HCT116 (cell line): Measurements from ENCODE around the gene UNC45A. TPM values are rescaled to one million over a fixed set of nuclear protein-coding genes. Genes with fewer than 3 reads are reported as not detected.

Source experiments
- ATAC-seq: fragments of 200-7000 bp; cut with Tn5 transposase; 2 replicates; pipeline ENCODE4 v1.9.1; 2020; ENCODE audit warnings: mild to moderate bottlenecking, moderate library complexity
- BruUV-seq: library from RNA; stranded (reverse); fragments of 400-500 nt; replicated peaks from 2 replicates; lab custom pipeline; 2021; lab: Mats Ljungman, UMichigan
- CTCF ChIA-PET: fragments of 300-600 bp; sonication (Branson Sonifier 250); formaldehyde crosslinking; loops from one replicate; lab custom pipeline; 2021; ENCODE audit warnings: antibody characterized with exemption; lab: Charles Lee
- POLR2A ChIA-PET: fragments of 300-600, 350-600 bp; sonication (Branson Sonifier 250); formaldehyde crosslinking; loops from one replicate; lab custom pipeline; 2021; ENCODE audit warnings: antibody characterized with exemption; lab: Charles Lee
- RAD21 ChIA-PET, 2 experiments: fragments of 300-600 bp; sonication (Branson Sonifier 250); formaldehyde crosslinking; loops; one replicate each; lab custom pipeline; 2023; ENCODE audit warnings: low total read pairs in 2 of 2; ENCODE audit not compliant: uncharacterized antibody in 2 of 2, unreplicated experiment in 2 of 2, low non-redundant PET in 1 of 2; lab: Charles Lee
- DNase-seq: peaks from one replicate; pipeline ENCODE4 v3.0.0-alpha.2; 2010; ENCODE audit warnings: low read depth, low spot score
- H2AFZ ChIP-seq: fragments of 200-600 bp; shearing (Covaris generic), sonication (generic); 2 replicates; pipeline ENCODE4 v1.6.1; 2017; ENCODE audit warnings: low read depth, mixed run types, mixed read lengths, antibody characterized with exemption, low read length; ENCODE audit not compliant: poor library complexity, severe bottlenecking
- H3K27ac ChIP-seq: 2 replicates; pipeline ENCODE4 v1.5.1; 2012; ENCODE audit warnings: low read depth, low read length
- H3K27me3 ChIP-seq: fragments of 200-600 bp; sonication (generic); 2 replicates; pipeline ENCODE4 v1.6.1; 2016; ENCODE audit warnings: mixed run types, low read length, mixed read lengths; ENCODE audit not compliant: insufficient read depth
- H3K36me3 ChIP-seq, 2 experiments: fragments of 200-500 bp in 1 of 2; fragments of 200-600 bp in 1 of 2; sonication (Bioruptor generic) in 1 of 2; sonication (generic) in 1 of 2; 2 replicates each; pipeline versions ENCODE4 v1.5.1 to v1.6.1; 2014 to 2016; ENCODE audit warnings: low read length in 2 of 2, inconsistent platforms in 1 of 2, mixed read lengths in 1 of 2, mixed run types in 1 of 2; ENCODE audit not compliant: insufficient read depth in 2 of 2, control insufficient read depth in 1 of 2
- H3K4me1 ChIP-seq, 2 experiments: fragments of 200-600 bp in 1 of 2; sonication (generic) in 1 of 2; 2 replicates each; pipeline versions ENCODE4 v1.5.1 to v1.6.1; 2012 to 2017; ENCODE audit warnings: low read length in 2 of 2, inconsistent platforms in 1 of 2, mild to moderate bottlenecking in 1 of 2, mixed read lengths in 1 of 2, mixed run types in 1 of 2, moderate library complexity in 1 of 2; ENCODE audit not compliant: insufficient read depth in 2 of 2, control insufficient read depth in 1 of 2
- H3K4me2 ChIP-seq: fragments of 200-600 bp; sonication (generic); 2 replicates; pipeline ENCODE4 v1.6.1; 2017; ENCODE audit warnings: mixed run types, low read length, mixed read lengths
- H3K4me3 ChIP-seq, 2 experiments: fragments of 200-600 bp in 1 of 2; sonication (generic) in 1 of 2; replicated peaks in 1 of 2; 2 replicates each; pipeline ENCODE4 v1.5.1; 2011 to 2016; ENCODE audit warnings: low read length in 2 of 2, control low read depth in 1 of 2, low read depth in 1 of 2, mild to moderate bottlenecking in 1 of 2, mixed read lengths in 1 of 2, mixed run types in 1 of 2
- H3K79me2 ChIP-seq: fragments of 200-600 bp; sonication (generic); 2 replicates; pipeline ENCODE4 v1.6.1; 2017; ENCODE audit warnings: mild to moderate bottlenecking, mixed run types, low read length, moderate library complexity, mixed read lengths; ENCODE audit not compliant: insufficient read depth
- H3K9ac ChIP-seq: fragments of 200-600 bp; sonication (generic); 2 replicates; pipeline ENCODE4 v1.6.1; 2016; ENCODE audit warnings: low read length, mixed read lengths
- H3K9me2 ChIP-seq: fragments of 200-600 bp; sonication (generic), shearing (Covaris generic); 2 replicates; pipeline ENCODE4 v1.6.1; 2017; ENCODE audit warnings: mixed run types, mild to moderate bottlenecking, moderate library complexity; ENCODE audit not compliant: insufficient read depth
- H3K9me3 ChIP-seq, 2 experiments: fragments of 200-500 bp in 1 of 2; fragments of 200-600 bp in 1 of 2; sonication (Bioruptor generic) in 1 of 2; sonication (generic) in 1 of 2; 2 replicates each; pipeline ENCODE4 v1.6.1; 2014 to 2017; ENCODE audit warnings: low read length in 2 of 2, mixed read lengths in 2 of 2, inconsistent platforms in 1 of 2, low read depth in 1 of 2, mild to moderate bottlenecking in 1 of 2, mixed run types in 1 of 2, moderate library complexity in 1 of 2; ENCODE audit not compliant: control insufficient read depth in 1 of 2, insufficient read depth in 1 of 2
- H4K20me1 ChIP-seq: fragments of 200-600 bp; sonication (generic), shearing (Covaris generic); 2 replicates; pipeline ENCODE4 v1.6.1; 2017; ENCODE audit warnings: mixed run types, mild to moderate bottlenecking, moderate library complexity; ENCODE audit not compliant: insufficient read depth
- ATF3 ChIP-seq: IDR thresholded peaks from 2 replicates; pipeline ENCODE4 v1.6.1; 2012
- CEBPB ChIP-seq: IDR thresholded peaks from 2 replicates; pipeline ENCODE4 v1.6.1; 2012; ENCODE audit warnings: low read depth
- CTCF ChIP-seq, 3 experiments: fragments of 200-600 bp in 1 of 3; sonication (generic) in 1 of 3; IDR thresholded peaks in 2 of 3; conservative IDR thresholded peaks in 1 of 3; 2 replicates each; pipeline ENCODE4 v1.5.1; 2012 to 2017; ENCODE audit warnings: low read depth in 2 of 3, low read length in 2 of 3, antibody characterized with exemption in 1 of 3, borderline replicate concordance in 1 of 3, control low read depth in 1 of 3, mild to moderate bottlenecking in 1 of 3, mixed read lengths in 1 of 3, mixed run types in 1 of 3, moderate library complexity in 1 of 3; ENCODE audit not compliant: insufficient read depth in 1 of 3
- EZH2 ChIP-seq: fragments of 200-600 bp; sonication (generic); IDR thresholded peaks from 2 replicates; pipeline ENCODE4 v1.6.1; 2017; ENCODE audit warnings: antibody characterized with exemption, mixed run types
- FOSL1 ChIP-seq: IDR thresholded peaks from 2 replicates; pipeline ENCODE4 v1.6.1; 2012; ENCODE audit warnings: low read depth
- POLR2AphosphoS5 ChIP-seq: IDR thresholded peaks from 2 replicates; pipeline ENCODE4 v1.6.1; 2011; ENCODE audit warnings: mild to moderate bottlenecking, low read depth, low read length, moderate library complexity
- RAD21 ChIP-seq: IDR thresholded peaks from 2 replicates; pipeline ENCODE4 v1.6.1; 2012; ENCODE audit warnings: low read depth, mild to moderate bottlenecking
- REST ChIP-seq: IDR thresholded peaks from 2 replicates; pipeline ENCODE4 v1.6.1; 2012; ENCODE audit warnings: low read depth
- SIN3A ChIP-seq: IDR thresholded peaks from 2 replicates; pipeline ENCODE4 v1.6.1; 2012; ENCODE audit warnings: low read depth
- SP1 ChIP-seq: IDR thresholded peaks from 2 replicates; pipeline ENCODE4 v1.6.1; 2012; ENCODE audit warnings: low read depth
- SRF ChIP-seq: IDR thresholded peaks from 2 replicates; pipeline ENCODE4 v1.6.1; 2012; ENCODE audit warnings: low read depth
- TCF7L2 ChIP-seq: IDR thresholded peaks from 2 replicates; pipeline ENCODE4 v1.7.0; 2011; ENCODE audit warnings: borderline replicate concordance, inconsistent platforms; ENCODE audit not compliant: insufficient read depth, insufficient read length; ENCODE audit errors: extremely low read depth
- YY1 ChIP-seq: IDR thresholded peaks from 2 replicates; pipeline ENCODE4 v1.6.1; 2011; ENCODE audit warnings: low read length, low read depth, moderate library complexity, mild to moderate bottlenecking; ENCODE audit not compliant: insufficient replicate concordance; ENCODE audit errors: extremely low read depth
- ZNF274 ChIP-seq: fragments of 200-500 bp; sonication (Bioruptor generic); IDR thresholded peaks from 2 replicates; pipeline ENCODE4 v1.6.1; 2014; ENCODE audit warnings: mild to moderate bottlenecking, low read depth, low read length, inconsistent platforms
- intact Hi-C: fragments of 100-400 bp; cut with micrococcal nuclease; formaldehyde crosslinking; loops from 2 replicates; pipeline ENCODE4 v1.10.0; 2022
- total RNA-seq: library from RNA; stranded (reverse); gene quantifications from one replicate; pipeline ENCODE4 v1.2.1, GENCODE V29; 2021; ENCODE audit not compliant: unreplicated experiment

The UNC45A gene
- total RNA-seq, 1 experiment from 2014 or later = 95.4 TPM

- Histone ChIP-seq H3K79me2 (no peaks in the 10 kb centered on the region), H3K9ac (no peak overlapping the region), H3K36me3 (no peaks in the 10 kb centered on the region), H3K4me1 (peaks cover 0 to 18% of the 10 kb centered on the region in 2 experiments; a peak in 2 of 4 replicates), H4K20me1 (no peaks in the 10 kb centered on the region), H3K4me3 (no peak overlapping the region), H3K27ac (no peak overlapping the region), H3K27me3 (no peaks in the 10 kb centered on the region), H3K9me2 (no peaks in the 10 kb centered on the region), H3K4me2 (no peak overlapping the region), H2AFZ (no peak overlapping the region), H3K9me3 (no peaks in the 10 kb centered on the region)
- intact Hi-C loops = loop anchor here (5.0 kb wide), 1 partner anchor 408 kb away; no protein-coding TSS in a partner anchor
- TF ChIP-seq REST (no peak), SIN3A (no peak), CTCF (IDR thresholded peaks at IDR 0.05 in 2 of 3, conservative IDR thresholded peaks at IDR 0.05 in 1 of 3; ENCODE audit: borderline replicate concordance in 1 of 3, insufficient read depth in 1 of 3, low read depth in 2 of 3, low read length in 2 of 3) (no peak), ATF3 (no peak), YY1 (no peak), ZNF274 (no peak), SRF (no peak), CEBPB (no peak), FOSL1 (no peak), EZH2 (no peak), RAD21 (no peak), TCF7L2 (no peak), POLR2AphosphoS5 (no peak), SP1 (no peak)
- ChIA-PET POLR2A (interaction anchor here (0.7 kb wide), 1 partner anchor 12 kb away, joined by 3 read pairs; no protein-coding TSS in a partner anchor), CTCF (interaction anchor here (1.2 kb wide), 1 partner anchor 41 kb away, joined by 3 read pairs; no protein-coding TSS in a partner anchor), RAD21 (no interaction called here)
- DNase-seq (no peak), ATAC-seq (no peak)
- BruUV-seq = no TSS peak
These were observed 45.2 kb upstream of the UNC45A start for GRCh38 chr15:90889736-90890456.
